Neural progenitor cell (in vitro differentiated cells): Measurements from ENCODE around the gene BDH2. TPM values are rescaled to one million over a fixed set of nuclear protein-coding genes. Genes with fewer than 3 reads are reported as not detected.

Experiments
- DNase-seq: peaks from one replicate; pipeline ENCODE4 v3.0.0-alpha.2; 2016; ENCODE audit warnings: low spot score
- H2AFZ ChIP-seq: fragments of 200-600 bp; sonication (generic); replicated peaks from 2 replicates; pipeline ENCODE4 v1.6.1; 2016; ENCODE audit warnings: antibody characterized with exemption
- H3F3A ChIP-seq: fragments of 200-600 bp; sonication (generic); 2 replicates; pipeline ENCODE4 v1.6.1; 2016; ENCODE audit warnings: antibody characterized with exemption, low read depth
- H3K27ac ChIP-seq: fragments of 200-600 bp; sonication (generic); 2 replicates; pipeline ENCODE4 v1.5.1; 2016; ENCODE audit warnings: mild to moderate bottlenecking
- H3K27me3 ChIP-seq: fragments of 200-600 bp; sonication (generic); 2 replicates; pipeline ENCODE4 v1.6.1; 2016; ENCODE audit warnings: mild to moderate bottlenecking, moderate library complexity
- H3K36me3 ChIP-seq: fragments of 200-600 bp; sonication (generic); 2 replicates; pipeline ENCODE4 v1.5.1; 2016
- H3K4me1 ChIP-seq: fragments of 200-600 bp; sonication (generic); 2 replicates; pipeline ENCODE4 v1.6.1; 2016; ENCODE audit warnings: mixed run types
- H3K4me2 ChIP-seq: fragments of 200-600 bp; sonication (generic); 2 replicates; pipeline ENCODE4 v1.6.1; 2016
- H3K4me3 ChIP-seq: fragments of 200-600 bp; sonication (generic); 2 replicates; pipeline ENCODE4 v1.5.1; 2016
- H3K79me2 ChIP-seq: fragments of 200-600 bp; sonication (generic); 2 replicates; pipeline ENCODE4 v1.6.1; 2016; ENCODE audit warnings: low read depth
- H3K9ac ChIP-seq: fragments of 200-600 bp; sonication (generic); 2 replicates; pipeline ENCODE4 v1.6.1; 2016
- H3K9me3 ChIP-seq: fragments of 200-600 bp; sonication (generic); 2 replicates; pipeline ENCODE4 v1.5.1; 2016; ENCODE audit warnings: low read depth
- H4K20me1 ChIP-seq: fragments of 200-600 bp; sonication (generic); 2 replicates; pipeline ENCODE4 v1.6.1; 2016; ENCODE audit warnings: low read depth
- H3K27ac Mint-ChIP-seq: 3 replicates; pipeline ENCODE4 v1.8.0; 2021; ENCODE audit warnings: mixed read lengths
- H3K27me3 Mint-ChIP-seq: 2 replicates; pipeline ENCODE4 v1.8.0; 2022; ENCODE audit warnings: low read depth, mild to moderate bottlenecking, inconsistent platforms, moderate library complexity, mixed read lengths; ENCODE audit not compliant: insufficient read depth
- H3K36me3 Mint-ChIP-seq: 3 replicates; pipeline ENCODE4 v1.8.0; 2021; ENCODE audit warnings: mixed read lengths
- H3K4me1 Mint-ChIP-seq: 3 replicates; pipeline ENCODE4 v1.8.0; 2021; ENCODE audit warnings: mixed read lengths
- H3K4me3 Mint-ChIP-seq: 3 replicates; pipeline ENCODE4 v1.8.0; 2021; ENCODE audit warnings: mild to moderate bottlenecking, moderate library complexity, mixed read lengths
- H3K9me3 Mint-ChIP-seq: 3 replicates; pipeline ENCODE4 v1.8.0; 2020; ENCODE audit warnings: mixed read lengths
- EZH2 ChIP-seq: fragments of 200-600 bp; sonication (generic); IDR thresholded peaks from 2 replicates; pipeline ENCODE4 v1.6.1; 2017; ENCODE audit warnings: antibody characterized with exemption, mild to moderate bottlenecking, moderate library complexity
- EZH2phosphoT487 ChIP-seq: fragments of 200-600 bp; sonication (generic); IDR thresholded peaks from 2 replicates; pipeline ENCODE4 v1.6.1; 2017; ENCODE audit warnings: antibody characterized with exemption
- total RNA-seq: library from RNA; depleted of rRNA; stranded (reverse); fragments of >200 nt; gene quantifications from 2 replicates; pipeline ENCODE4 v1.2.3, GENCODE V29; 2015; ENCODE audit warnings: low replicate concordance
- TF ChIP-seq, protein P1 (sequence below): fragments of 200-600 bp; sonication (generic); IDR thresholded peaks from 2 replicates; pipeline ENCODE4 v1.5.1; 2017; ENCODE audit warnings: antibody characterized with exemption, mild to moderate bottlenecking

Gene BDH2
- total RNA-seq, 1 donor from 2014 or later: 95.3 TPM

DNA sequence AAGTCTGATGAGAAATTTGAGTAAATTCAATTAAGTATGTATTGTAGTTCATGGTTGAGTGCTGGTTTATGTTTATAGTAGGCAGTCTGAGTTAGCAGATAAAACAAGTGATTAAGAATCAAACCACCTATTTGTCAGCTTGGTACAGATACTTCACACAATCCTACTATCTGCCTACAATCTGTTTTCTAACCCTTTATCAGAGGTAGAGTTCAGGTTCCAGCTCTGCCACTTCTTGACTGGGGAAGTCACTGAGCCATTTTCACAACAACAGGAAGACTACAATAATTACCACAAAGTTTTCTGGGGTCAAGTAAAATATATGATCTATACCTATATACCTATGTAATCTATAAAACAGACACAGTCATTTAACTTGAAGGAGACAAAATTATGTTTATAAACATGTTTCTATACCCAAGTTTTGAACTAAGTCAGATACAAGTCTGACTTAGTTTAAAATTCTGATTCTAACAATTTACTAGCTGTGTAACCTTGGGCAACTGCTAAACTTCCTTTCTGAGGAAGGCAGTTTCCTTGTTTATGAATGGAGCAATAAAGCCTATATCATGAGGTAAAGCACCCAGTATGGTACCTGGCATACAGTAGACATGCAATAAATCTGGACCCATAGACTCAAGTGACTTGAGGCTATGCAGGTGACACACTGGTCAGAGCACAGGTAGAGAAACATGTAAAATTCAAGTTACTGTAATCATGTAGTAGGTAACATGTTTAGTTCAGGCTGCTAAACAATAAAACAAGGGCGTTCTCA is 37.2 kb upstream of the BDH2 start:
- Histone ChIP-seq H3K4me1 (no peaks in the 10 kb centered on the region), H3K79me2 (no peaks in the 10 kb centered on the region), H3K27ac (no peak overlapping the region), H3F3A (no peaks in the 10 kb centered on the region), H3K4me3 (no peak overlapping the region), H4K20me1 (no peaks in the 10 kb centered on the region), H3K4me2 (no peak overlapping the region), H3K9ac (no peak overlapping the region), H2AFZ (no peak overlapping the region), H3K36me3 (peaks cover 56% of the 10 kb centered on the region), H3K27me3 (no peaks in the 10 kb centered on the region), H3K9me3 (no peaks in the 10 kb centered on the region)
- Mint-ChIP-seq H3K27me3 (no peaks in the 10 kb centered on the region), H3K36me3 (peaks cover 37% of the 10 kb centered on the region), H3K4me1 (no peaks in the 10 kb centered on the region), H3K4me3 (no peak overlapping the region), H3K9me3 (no peaks in the 10 kb centered on the region), H3K27ac (no peak overlapping the region)
- no peak for DNase-seq
- TF ChIP-seq EZH2: no peak
- no peak for TF ChIP-seq EZH2phosphoT487
- TF ChIP-seq, protein P1, sequence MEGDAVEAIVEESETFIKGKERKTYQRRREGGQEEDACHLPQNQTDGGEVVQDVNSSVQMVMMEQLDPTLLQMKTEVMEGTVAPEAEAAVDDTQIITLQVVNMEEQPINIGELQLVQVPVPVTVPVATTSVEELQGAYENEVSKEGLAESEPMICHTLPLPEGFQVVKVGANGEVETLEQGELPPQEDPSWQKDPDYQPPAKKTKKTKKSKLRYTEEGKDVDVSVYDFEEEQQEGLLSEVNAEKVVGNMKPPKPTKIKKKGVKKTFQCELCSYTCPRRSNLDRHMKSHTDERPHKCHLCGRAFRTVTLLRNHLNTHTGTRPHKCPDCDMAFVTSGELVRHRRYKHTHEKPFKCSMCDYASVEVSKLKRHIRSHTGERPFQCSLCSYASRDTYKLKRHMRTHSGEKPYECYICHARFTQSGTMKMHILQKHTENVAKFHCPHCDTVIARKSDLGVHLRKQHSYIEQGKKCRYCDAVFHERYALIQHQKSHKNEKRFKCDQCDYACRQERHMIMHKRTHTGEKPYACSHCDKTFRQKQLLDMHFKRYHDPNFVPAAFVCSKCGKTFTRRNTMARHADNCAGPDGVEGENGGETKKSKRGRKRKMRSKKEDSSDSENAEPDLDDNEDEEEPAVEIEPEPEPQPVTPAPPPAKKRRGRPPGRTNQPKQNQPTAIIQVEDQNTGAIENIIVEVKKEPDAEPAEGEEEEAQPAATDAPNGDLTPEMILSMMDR: no peak

DNA sequence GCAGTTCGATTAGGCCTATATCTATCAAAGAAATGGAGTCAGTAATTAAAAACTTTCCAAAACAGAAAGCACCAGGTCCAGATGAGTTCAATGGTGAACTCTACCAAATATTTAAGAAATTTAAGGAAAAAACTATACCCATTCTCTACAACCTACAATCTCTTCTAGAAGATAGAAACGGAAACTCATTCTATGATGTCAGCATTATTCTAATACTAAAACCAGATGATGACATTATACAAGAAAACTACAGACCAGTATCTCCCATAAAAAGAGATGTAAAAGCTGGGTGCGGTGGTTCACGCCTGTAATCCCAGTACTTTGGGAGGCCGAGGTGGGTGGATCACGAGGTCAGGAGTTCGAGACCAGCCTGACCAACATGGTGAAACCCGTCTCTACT is 29.5 kb upstream of the BDH2 start:
- Mint-ChIP-seq H3K4me1 (no peaks in the 10 kb centered on the region), H3K4me3 (no peak overlapping the region), H3K36me3 (peaks cover 50% of the 10 kb centered on the region), H3K27ac (no peak overlapping the region), H3K9me3 (peaks cover 10% of the 10 kb centered on the region), H3K27me3 (no peaks in the 10 kb centered on the region)
- Histone ChIP-seq H3K4me1 (no peaks in the 10 kb centered on the region), H3K4me3 (no peak overlapping the region), H3K9ac (no peak overlapping the region), H3K79me2 (peaks cover 5% of the 10 kb centered on the region), H3K36me3 (peaks cover 37% of the 10 kb centered on the region), H3K27me3 (no peaks in the 10 kb centered on the region), H4K20me1 (no peaks in the 10 kb centered on the region), H3K9me3 (peaks cover 7% of the 10 kb centered on the region), H3K4me2 (no peak overlapping the region), H3K27ac (no peak overlapping the region), H2AFZ (no peak overlapping the region), H3F3A (no peaks in the 10 kb centered on the region)
- no peak for DNase-seq
- TF ChIP-seq, protein P1: no peak
- no peak for TF ChIP-seq EZH2phosphoT487
- TF ChIP-seq EZH2: no peak

DNA sequence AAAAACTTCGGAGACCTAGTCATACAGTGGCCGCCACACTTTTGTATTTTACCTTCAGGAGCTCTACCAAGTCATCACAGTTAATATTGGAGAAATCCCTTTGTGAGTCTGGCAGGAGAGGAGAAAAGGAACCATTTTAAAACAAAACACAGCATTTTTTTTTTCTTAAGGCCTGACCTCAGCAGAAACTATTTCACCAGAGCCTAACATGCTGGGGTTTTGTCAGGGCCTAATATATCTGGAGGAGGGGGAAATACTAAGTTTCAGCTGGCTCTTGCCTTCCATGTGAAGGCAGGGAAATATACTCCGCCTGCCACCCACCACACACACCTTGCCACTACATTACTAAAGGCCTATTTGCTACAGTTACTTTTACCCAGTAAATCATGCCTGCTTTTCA is 26.5 kb upstream of the BDH2 start:
- Mint-ChIP-seq H3K27ac (no peak overlapping the region), H3K9me3 (peaks cover 10% of the 10 kb centered on the region), H3K36me3 (peaks cover 40% of the 10 kb centered on the region), H3K4me3 (no peak overlapping the region), H3K27me3 (no peaks in the 10 kb centered on the region), H3K4me1 (no peaks in the 10 kb centered on the region)
- Histone ChIP-seq H3K27me3 (no peaks in the 10 kb centered on the region), H3K9ac (no peak overlapping the region), H2AFZ (no peak overlapping the region), H4K20me1 (no peaks in the 10 kb centered on the region), H3K79me2 (peaks cover 5% of the 10 kb centered on the region), H3F3A (no peaks in the 10 kb centered on the region), H3K27ac (no peak overlapping the region), H3K36me3 (peaks cover 33% of the 10 kb centered on the region), H3K4me3 (no peak overlapping the region), H3K9me3 (peaks cover 7% of the 10 kb centered on the region), H3K4me2 (no peak overlapping the region), H3K4me1 (no peaks in the 10 kb centered on the region)
- no peak for DNase-seq
- TF ChIP-seq EZH2phosphoT487 (no peak), EZH2 (no peak)
- TF ChIP-seq, protein P1: no peak
